Vagina (tissue), 2 donors: Measurements from ENCODE around the gene ARID1B.

Experiments used
- POLR2A ChIP-seq, 2 donors: fragments of 450-650 bp; IDR thresholded peaks; one replicate each; pipeline ENCODE4 v1.6.1; 2017; ENCODE audit warnings: antibody characterized with exemption in 2 of 2, mild to moderate bottlenecking in 2 of 2, moderate library complexity in 2 of 2
- TF ChIP-seq, protein P1 (sequence below), 3 experiments: fragments of 450-650 bp in 2 of 3; fragments of 200-600 bp in 1 of 3; sonication (generic) in 1 of 3; IDR thresholded peaks; one replicate each; pipeline ENCODE4 v1.5.1; 2017 to 2019; ENCODE audit warnings: antibody characterized with exemption in 3 of 3, mild to moderate bottlenecking in 2 of 3, moderate library complexity in 2 of 3

- TF ChIP-seq, protein P1, sequence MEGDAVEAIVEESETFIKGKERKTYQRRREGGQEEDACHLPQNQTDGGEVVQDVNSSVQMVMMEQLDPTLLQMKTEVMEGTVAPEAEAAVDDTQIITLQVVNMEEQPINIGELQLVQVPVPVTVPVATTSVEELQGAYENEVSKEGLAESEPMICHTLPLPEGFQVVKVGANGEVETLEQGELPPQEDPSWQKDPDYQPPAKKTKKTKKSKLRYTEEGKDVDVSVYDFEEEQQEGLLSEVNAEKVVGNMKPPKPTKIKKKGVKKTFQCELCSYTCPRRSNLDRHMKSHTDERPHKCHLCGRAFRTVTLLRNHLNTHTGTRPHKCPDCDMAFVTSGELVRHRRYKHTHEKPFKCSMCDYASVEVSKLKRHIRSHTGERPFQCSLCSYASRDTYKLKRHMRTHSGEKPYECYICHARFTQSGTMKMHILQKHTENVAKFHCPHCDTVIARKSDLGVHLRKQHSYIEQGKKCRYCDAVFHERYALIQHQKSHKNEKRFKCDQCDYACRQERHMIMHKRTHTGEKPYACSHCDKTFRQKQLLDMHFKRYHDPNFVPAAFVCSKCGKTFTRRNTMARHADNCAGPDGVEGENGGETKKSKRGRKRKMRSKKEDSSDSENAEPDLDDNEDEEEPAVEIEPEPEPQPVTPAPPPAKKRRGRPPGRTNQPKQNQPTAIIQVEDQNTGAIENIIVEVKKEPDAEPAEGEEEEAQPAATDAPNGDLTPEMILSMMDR (IDR thresholded peaks at IDR 0.05) = no peak
- peak in 1 of 2 donors; percentile 32 for TF ChIP-seq POLR2A (IDR thresholded peaks at IDR 0.05)
These were observed at the start of gene ARID1B for GRCh38 chr6:156776840-156777576.
